H1 (cell line): Measurements from ENCODE around the gene SLC38A7. TPM values are rescaled to one million over a fixed set of nuclear protein-coding genes. Genes with fewer than 3 reads are reported as not detected.

Experiments
- CTCF ChIA-PET: fragments of 300-600 bp; sonication (Branson Sonifier 250); formaldehyde crosslinking; loops from one replicate; lab custom pipeline; 2021; ENCODE audit not compliant: partially characterized antibody; lab: Charles Lee
- POLR2A ChIA-PET: fragments of 300-600 bp; sonication (Branson Sonifier 250); formaldehyde crosslinking; loops from one replicate; lab custom pipeline; 2021; ENCODE audit warnings: inconsistent platforms; ENCODE audit not compliant: partially characterized antibody; lab: Charles Lee
- DNase-seq, 2 experiments: peaks; one replicate each; pipeline versions ENCODE4 v3.0.0 to v3.0.0-alpha.2; 2010 to 2022; ENCODE audit warnings: low spot score in 2 of 2, low read depth in 1 of 2, mixed read lengths in 1 of 2
- FAIRE-seq: peaks from 2 replicates; lab custom pipeline; 2011; peaks lifted over from hg19 to GRCh38; lab: Jason Lieb, UNC
- H2AFZ ChIP-seq: 2 replicates; pipeline ENCODE4 v1.8.1; 2012; ENCODE audit warnings: low read length, inconsistent platforms
- H2AK5ac ChIP-seq: 2 replicates; pipeline ENCODE4 v1.6.1; 2013; ENCODE audit warnings: low read depth, low read length
- H2BK120ac ChIP-seq: replicated peaks from 2 replicates; pipeline ENCODE3; 2013; ENCODE audit warnings: low read depth, low read length, inconsistent platforms
- H2BK12ac ChIP-seq: 2 replicates; pipeline ENCODE4 v1.6.1; 2013; ENCODE audit warnings: low read depth, low read length
- H2BK15ac ChIP-seq: 2 replicates; pipeline ENCODE4 v1.6.1; 2013; ENCODE audit warnings: low read length
- H2BK20ac ChIP-seq: 2 replicates; pipeline ENCODE4 v1.6.1; 2013; ENCODE audit warnings: low read length
- H2BK5ac ChIP-seq: 2 replicates; pipeline ENCODE4 v1.6.1; 2013; ENCODE audit warnings: low read depth, low read length
- H3K14ac ChIP-seq: 2 replicates; pipeline ENCODE4 v1.6.1; 2013; ENCODE audit warnings: inconsistent platforms; ENCODE audit not compliant: insufficient read length
- H3K18ac ChIP-seq: 2 replicates; pipeline ENCODE4 v1.6.1; 2013; ENCODE audit warnings: low read length; ENCODE audit errors: extremely low read depth
- H3K23ac ChIP-seq: 2 replicates; pipeline ENCODE4 v1.6.1; 2013; ENCODE audit warnings: inconsistent platforms; ENCODE audit not compliant: insufficient read length
- H3K23me2 ChIP-seq: 2 replicates; pipeline ENCODE4 v1.6.1; 2013; ENCODE audit warnings: low read depth, low read length
- H3K27ac ChIP-seq: 2 replicates; pipeline ENCODE4 v1.6.1; 2011; ENCODE audit warnings: low read depth, low read length, inconsistent platforms
- H3K27me3 ChIP-seq, 4 experiments: replicated peaks in 1 of 4; 1 replicate in 1 of 4; 2 replicates in 3 of 4; pipeline versions ENCODE4 v1.6.1 to v1.8.1; 2011 to 2013; ENCODE audit warnings: low read length in 3 of 4, mild to moderate bottlenecking in 3 of 4, inconsistent platforms in 2 of 4, mixed read lengths in 2 of 4, moderate library complexity in 1 of 4; ENCODE audit not compliant: control insufficient read depth in 3 of 4, insufficient read depth in 3 of 4; ENCODE audit errors: extremely low read depth in 1 of 4
- H3K36me3 ChIP-seq, 4 experiments: 2 replicates each; pipeline versions ENCODE4 v1.6.1 to v1.8.1; 2011 to 2013; ENCODE audit warnings: mild to moderate bottlenecking in 4 of 4, low read length in 3 of 4, moderate library complexity in 2 of 4, control low read depth in 1 of 4, inconsistent platforms in 1 of 4; ENCODE audit not compliant: insufficient read depth in 4 of 4, control insufficient read depth in 2 of 4
- H3K4ac ChIP-seq: replicated peaks from 2 replicates; pipeline ENCODE3; 2013; ENCODE audit warnings: low read length, low read depth, mixed read lengths, inconsistent platforms; ENCODE audit not compliant: insufficient read length
- H3K4me1 ChIP-seq, 4 experiments: replicated peaks in 1 of 4; 1 replicate in 1 of 4; 2 replicates in 3 of 4; pipeline versions ENCODE4 v1.6.1 to v1.8.1; 2011 to 2013; ENCODE audit warnings: low read length in 3 of 4, inconsistent platforms in 2 of 4, mixed read lengths in 1 of 4; ENCODE audit not compliant: insufficient read depth in 4 of 4, control insufficient read depth in 3 of 4
- H3K4me2 ChIP-seq, 2 experiments: 2 replicates each; pipeline versions ENCODE4 v1.6.1 to v1.8.1; 2011 to 2013; ENCODE audit warnings: low read depth in 2 of 2, low read length in 2 of 2, control low read depth in 1 of 2, inconsistent platforms in 1 of 2, mild to moderate bottlenecking in 1 of 2; ENCODE audit not compliant: insufficient read depth in 1 of 2
- H3K4me3 ChIP-seq, 4 experiments: fragments of 200-600, 300-600 bp in 1 of 4; sonication (generic), shearing (Covaris generic), sonication (Bioruptor Twin) in 1 of 4; 2 replicates each; pipeline versions ENCODE4 v1.5.1 to v1.8.1; 2011 to 2016; ENCODE audit warnings: low read length in 4 of 4, low read depth in 3 of 4, control low read depth in 2 of 4, inconsistent platforms in 2 of 4, mild to moderate bottlenecking in 2 of 4, mixed read lengths in 1 of 4, moderate library complexity in 1 of 4; ENCODE audit not compliant: insufficient read depth in 2 of 4; ENCODE audit errors: extremely low read depth in 1 of 4
- H3K56ac ChIP-seq: replicated peaks from 2 replicates; pipeline ENCODE3; 2013; ENCODE audit warnings: low read depth, mild to moderate bottlenecking, mixed read lengths, low read length, inconsistent platforms; ENCODE audit not compliant: insufficient read length
- H3K79me1 ChIP-seq: 2 replicates; pipeline ENCODE4 v1.6.1; 2013; ENCODE audit warnings: low read depth, low read length, control low read depth
- H3K79me2 ChIP-seq, 2 experiments: 2 replicates each; pipeline versions ENCODE4 v1.6.1 to v1.8.1; 2012 to 2013; ENCODE audit warnings: low read length in 2 of 2, mild to moderate bottlenecking in 2 of 2, inconsistent platforms in 1 of 2; ENCODE audit not compliant: insufficient read depth in 2 of 2, control insufficient read depth in 1 of 2
- H3K9ac ChIP-seq, 4 experiments: replicated peaks in 1 of 4; 1 replicate in 1 of 4; 2 replicates in 3 of 4; pipeline versions ENCODE4 v1.6.1 to v1.8.1; 2011 to 2013; ENCODE audit warnings: low read depth in 3 of 4, low read length in 3 of 4, control low read depth in 2 of 4, mild to moderate bottlenecking in 2 of 4, moderate library complexity in 2 of 4, inconsistent platforms in 1 of 4; ENCODE audit errors: extremely low read depth in 1 of 4
- H3K9me3 ChIP-seq, 2 experiments: 2 replicates each; pipeline versions ENCODE4 v1.6.1 to v1.8.1; 2012 to 2013; ENCODE audit warnings: mild to moderate bottlenecking in 2 of 2, moderate library complexity in 2 of 2, control low read depth in 1 of 2, inconsistent platforms in 1 of 2, low read depth in 1 of 2, low read length in 1 of 2, mixed read lengths in 1 of 2; ENCODE audit not compliant: insufficient read depth in 2 of 2
- H4K20me1 ChIP-seq, 2 experiments: replicated peaks in 1 of 2; 2 replicates each; pipeline versions ENCODE3 to v1.8.1; 2011 to 2013; ENCODE audit warnings: inconsistent platforms in 2 of 2, low read length in 2 of 2, mild to moderate bottlenecking in 1 of 2; ENCODE audit not compliant: insufficient read depth in 2 of 2, control insufficient read depth in 1 of 2
- H4K5ac ChIP-seq: 2 replicates; pipeline ENCODE4 v1.6.1; 2013; ENCODE audit warnings: low read length, low read depth, mixed read lengths, inconsistent platforms; ENCODE audit not compliant: insufficient read length
- H4K8ac ChIP-seq: 2 replicates; pipeline ENCODE4 v1.8.0; 2013; ENCODE audit warnings: mild to moderate bottlenecking, moderate library complexity, low read length, inconsistent platforms; ENCODE audit not compliant: insufficient read depth; ENCODE audit errors: extremely low read depth
- H4K91ac ChIP-seq: replicated peaks from 2 replicates; pipeline ENCODE3; 2013; ENCODE audit warnings: low read length, mixed read lengths, inconsistent platforms; ENCODE audit not compliant: insufficient read length
- CEBPB ChIP-seq: IDR thresholded peaks from 2 replicates; pipeline ENCODE4 v1.6.1; 2012; ENCODE audit warnings: low read depth, low read length
- CREB1 ChIP-seq: IDR thresholded peaks from 2 replicates; pipeline ENCODE4 v1.6.1; 2012; ENCODE audit warnings: inconsistent platforms
- JUND ChIP-seq: IDR thresholded peaks from 2 replicates; pipeline ENCODE4 v1.6.1; 2011; ENCODE audit warnings: mild to moderate bottlenecking, improper control_type of control experiment, low read length
- NANOG ChIP-seq: IDR thresholded peaks from 2 replicates; pipeline ENCODE4 v1.6.1; 2011; ENCODE audit warnings: low read length, low read depth, mild to moderate bottlenecking, inconsistent platforms; ENCODE audit not compliant: insufficient read depth, poor library complexity, severe bottlenecking
- POLR2A ChIP-seq, 2 experiments: IDR thresholded peaks; 1 replicate in 1 of 2; 2 replicates in 1 of 2; pipeline ENCODE4 v1.6.1; 2011; ENCODE audit warnings: low read depth in 2 of 2, low read length in 2 of 2, mild to moderate bottlenecking in 2 of 2; ENCODE audit errors: control extremely low read depth in 1 of 2
- RXRA ChIP-seq: IDR thresholded peaks from 2 replicates; pipeline ENCODE4 v1.6.1; 2011; ENCODE audit warnings: low read depth, mild to moderate bottlenecking, low read length, moderate library complexity; ENCODE audit not compliant: insufficient read depth
- SIN3A ChIP-seq, 2 experiments: IDR thresholded peaks in 1 of 2; conservative IDR thresholded peaks in 1 of 2; 2 replicates each; pipeline ENCODE4 v1.6.1; 2011 to 2012; ENCODE audit warnings: low read length in 2 of 2, improper control_type of control experiment in 1 of 2, low read depth in 1 of 2, mild to moderate bottlenecking in 1 of 2
- SIRT6 ChIP-seq: IDR thresholded peaks from one replicate; pipeline ENCODE4 v1.7.1; 2012; ENCODE audit warnings: low read length, inconsistent platforms
- SP1 ChIP-seq: IDR thresholded peaks from 2 replicates; pipeline ENCODE4 v1.6.1; 2011; ENCODE audit warnings: low read depth, low read length
- TCF12 ChIP-seq: IDR thresholded peaks from 2 replicates; pipeline ENCODE4 v1.6.1; 2011; ENCODE audit warnings: low read depth, mild to moderate bottlenecking, low read length
- ZNF274 ChIP-seq: IDR thresholded peaks from 2 replicates; pipeline ENCODE4 v1.7.0; 2012; ENCODE audit warnings: low read length, borderline replicate concordance; ENCODE audit errors: extremely low read depth
- WGBS, 2 experiments: shearing (Covaris generic) in 1 of 2; methylation state at CpG; one replicate each; pipeline versions ENCODE4 v1.1.6 to v1.1.7; 2013 to 2015; ENCODE audit warnings: low lambda C conversion rate in 2 of 2, mixed read lengths in 2 of 2, inconsistent platforms in 1 of 2, low coverage in 1 of 2, missing lambda C conversion rate in 1 of 2; ENCODE audit not compliant: insufficient replicate concordance in 2 of 2, insufficient coverage in 1 of 2, insufficient read length in 1 of 2; ENCODE audit errors: extremely low coverage in 1 of 2, missing lambda C conversion rate in 1 of 2; 5-methylcytosine and 5-hydroxymethylcytosine counted together
- polyA plus RNA-seq, 7 experiments: library from polyadenylated mRNA; depleted of rRNA in 3 of 7; stranded (reverse) in 5 of 7; unstranded in 2 of 7; fragments of >200 nt in 5 of 7; fragments of 200-250 nt in 2 of 7; gene quantifications; 1 replicate in 5 of 7; 2 replicates in 1 of 7; 4 replicates in 1 of 7; pipeline versions ENCODE4 v1.2.1 to v1.2.3, GENCODE V29; 2011 to 2013; ENCODE audit warnings: missing spikeins in 2 of 7, mixed read lengths in 2 of 7
- total RNA-seq: library from RNA; stranded (reverse); fragmentation: NEBNext Ultra II Directional; extraction: Animal tissue kit (Norgen Biotek cat#: 25700); gene quantifications from 2 replicates; pipeline ENCODE4 v1.2.1, GENCODE V29; 2021
- TF ChIP-seq, protein P1 (sequence below): IDR thresholded peaks from 2 replicates; pipeline ENCODE4 v1.6.1; 2011; ENCODE audit warnings: low read depth, mild to moderate bottlenecking, low read length; ENCODE audit not compliant: insufficient read depth

SLC38A7 gene
- total and polyA plus RNA-seq, 2 of the 8 experiments (the other 6 are each of a cell fraction or from before 2014, with no cell fraction given), result 26.7 to 28.0 TPM

DNA sequence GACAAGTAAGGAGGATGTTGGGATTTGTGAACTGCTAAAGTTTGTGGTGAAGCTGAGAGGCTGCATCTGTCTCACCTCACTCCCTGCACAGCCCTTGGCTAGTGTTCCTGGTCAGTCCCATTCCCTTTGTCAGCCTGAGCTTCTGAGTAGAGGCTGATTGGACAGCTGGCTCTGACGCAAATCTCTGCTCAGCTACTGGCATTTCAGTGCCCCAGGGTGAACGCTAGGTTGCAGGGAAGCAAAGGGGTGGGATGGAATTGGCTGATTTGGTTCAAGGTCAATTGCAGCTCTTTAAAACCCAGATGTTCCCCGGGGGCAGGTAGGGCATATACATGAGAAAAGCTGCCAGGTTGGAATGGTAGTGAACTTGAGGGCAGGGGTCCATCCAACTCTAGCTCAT is 31.8 kb downstream of the SLC38A7 start:
- CTCF ChIA-PET, result interaction anchor here (0.6 to 2.1 kb wide), 11 partner anchors 9 to 526 kb away, joined by 3 to 17 read pairs (median 4); no protein-coding TSS in a partner anchor
- peak overlapping the region; percentile 77 for H2AFZ ChIP-seq
- TF ChIP-seq NANOG (peak; percentile 54), TCF12 (peak; percentile 92), SIRT6 (no peak), JUND (no peak), ZNF274 (no peak), POLR2A (IDR thresholded peaks at IDR 0.05; ENCODE audit: control extremely low read depth in 1 of 2, low read depth in 2 of 2, low read length in 2 of 2) (peak; percentile 40 to 71), CEBPB (0 out of 2 replicates have a peak, but pooled peaks have one; percentile 10), RXRA (0 out of 2 replicates have a peak, but pooled peaks have one; percentile 72), SIN3A (conservative IDR thresholded peaks at IDR 0.05 in 1 of 2, IDR thresholded peaks at IDR 0.05 in 1 of 2; ENCODE audit: low read depth in 1 of 2, low read length in 2 of 2) (0 out of 4 replicates have a peak, but pooled peaks of 1 of the 2 experiments have one; percentile 36), CREB1 (peak; percentile 79), SP1 (peak; percentile 38; the same call in 1 of the 2 replicates)
- TF ChIP-seq, protein P1, sequence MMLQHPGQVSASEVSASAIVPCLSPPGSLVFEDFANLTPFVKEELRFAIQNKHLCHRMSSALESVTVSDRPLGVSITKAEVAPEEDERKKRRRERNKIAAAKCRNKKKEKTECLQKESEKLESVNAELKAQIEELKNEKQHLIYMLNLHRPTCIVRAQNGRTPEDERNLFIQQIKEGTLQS, result no peak

More for the DNA sequence above, 31.8 kb downstream of the SLC38A7 start:
- no peaks in the 10 kb centered on the region for H3K79me1 ChIP-seq
- H3K9ac ChIP-seq, result no peak overlapping the region
- H3K4me3 ChIP-seq, result no peak overlapping the region
- H4K5ac ChIP-seq, result peak overlapping the region; percentile 1
- H2BK5ac ChIP-seq, result no peak overlapping the region
- peak overlapping the region; percentile 9 to 45; a peak in 2 of 4 replicates for H3K4me2 ChIP-seq
- H3K27ac ChIP-seq, result no peak overlapping the region
- peaks cover 0 to 4% (median 2%) of the 10 kb centered on the region in 4 experiments; a peak in 4 of 7 replicates for H3K4me1 ChIP-seq
- no peak overlapping the region for H2BK120ac ChIP-seq
- no peaks in the 10 kb centered on the region for H3K27me3 ChIP-seq
- DNase-seq (peak; percentile 62 to 90), FAIRE-seq (peak; percentile 75)
- no peak overlapping the region for H4K91ac ChIP-seq
- no peak overlapping the region for H3K18ac ChIP-seq
- H3K36me3 ChIP-seq, result no peaks in the 10 kb centered on the region
- H3K23me2 ChIP-seq, result no peaks in the 10 kb centered on the region
- no peak overlapping the region for H4K8ac ChIP-seq
- no peak overlapping the region for H2BK12ac ChIP-seq
- H2BK20ac ChIP-seq, result no peak overlapping the region
- no peaks in the 10 kb centered on the region for H4K20me1 ChIP-seq
- no peak overlapping the region for H2AK5ac ChIP-seq
- WGBS, 2 experiments, result 17% methylated on average over 3 of the region's 3 CpGs; no CpG with 5 or more reads in 1 of the 2 experiments
- no peak overlapping the region for H3K56ac ChIP-seq
- H3K4ac ChIP-seq, result no peak overlapping the region
- no peaks in the 10 kb centered on the region for H3K9me3 ChIP-seq
- POLR2A ChIA-PET, result interaction anchor here (0.6 to 2.5 kb wide), 9 partner anchors 8 to 439 kb away, joined by 3 to 8 read pairs (median 5); partner anchors contain the start of gene CNOT1
- H3K23ac ChIP-seq, result no peak overlapping the region
- no peak overlapping the region for H3K14ac ChIP-seq
- no peaks in the 10 kb centered on the region for H3K79me2 ChIP-seq
- no peak overlapping the region for H2BK15ac ChIP-seq
